HCT116 (cell line): ENCODE measurements around the gene ATP6AP1.

Source experiments
- POLR2A ChIP-seq: IDR thresholded peaks from 2 replicates; pipeline ENCODE4 v1.7.0; 2011; ENCODE audit warnings: borderline replicate concordance; ENCODE audit not compliant: insufficient read depth, insufficient read length; ENCODE audit errors: extremely low read depth
- SIN3A ChIP-seq: IDR thresholded peaks from 2 replicates; pipeline ENCODE4 v1.6.1; 2012; ENCODE audit warnings: low read depth
- YY1 ChIP-seq: IDR thresholded peaks from 2 replicates; pipeline ENCODE4 v1.6.1; 2011; ENCODE audit warnings: low read length, low read depth, moderate library complexity, mild to moderate bottlenecking; ENCODE audit not compliant: insufficient replicate concordance; ENCODE audit errors: extremely low read depth
- TF ChIP-seq, protein P1 (sequence below), 3 experiments: fragments of 200-600 bp in 1 of 3; sonication (generic) in 1 of 3; IDR thresholded peaks in 2 of 3; conservative IDR thresholded peaks in 1 of 3; 2 replicates each; pipeline ENCODE4 v1.5.1; 2012 to 2017; ENCODE audit warnings: low read depth in 2 of 3, low read length in 2 of 3, antibody characterized with exemption in 1 of 3, borderline replicate concordance in 1 of 3, control low read depth in 1 of 3, mild to moderate bottlenecking in 1 of 3, mixed read lengths in 1 of 3, mixed run types in 1 of 3, moderate library complexity in 1 of 3; ENCODE audit not compliant: insufficient read depth in 1 of 3

DNA sequence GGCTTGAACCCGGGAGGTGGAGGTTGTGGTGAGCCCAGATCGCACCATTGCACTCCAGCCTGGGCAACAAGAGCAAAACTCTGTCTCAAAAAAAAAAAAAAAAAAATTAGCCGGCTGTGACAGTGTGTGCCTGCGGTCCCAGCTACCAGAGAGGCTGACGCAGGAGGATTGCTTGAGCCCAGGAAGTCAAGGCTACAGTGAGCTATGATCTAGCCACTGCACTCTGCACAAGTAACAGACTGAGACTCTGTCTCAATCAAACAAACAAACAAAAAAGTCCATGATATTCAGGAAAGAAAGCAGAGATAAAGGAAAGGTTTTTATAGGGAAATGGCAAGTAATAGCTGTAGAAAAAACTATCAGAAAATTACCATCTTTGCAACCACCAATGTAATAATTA lies 52.7 kb downstream of the ATP6AP1 start:
- TF ChIP-seq YY1, result no peak
- TF ChIP-seq SIN3A, result no peak
- TF ChIP-seq POLR2A, result no peak
- TF ChIP-seq, protein P1, sequence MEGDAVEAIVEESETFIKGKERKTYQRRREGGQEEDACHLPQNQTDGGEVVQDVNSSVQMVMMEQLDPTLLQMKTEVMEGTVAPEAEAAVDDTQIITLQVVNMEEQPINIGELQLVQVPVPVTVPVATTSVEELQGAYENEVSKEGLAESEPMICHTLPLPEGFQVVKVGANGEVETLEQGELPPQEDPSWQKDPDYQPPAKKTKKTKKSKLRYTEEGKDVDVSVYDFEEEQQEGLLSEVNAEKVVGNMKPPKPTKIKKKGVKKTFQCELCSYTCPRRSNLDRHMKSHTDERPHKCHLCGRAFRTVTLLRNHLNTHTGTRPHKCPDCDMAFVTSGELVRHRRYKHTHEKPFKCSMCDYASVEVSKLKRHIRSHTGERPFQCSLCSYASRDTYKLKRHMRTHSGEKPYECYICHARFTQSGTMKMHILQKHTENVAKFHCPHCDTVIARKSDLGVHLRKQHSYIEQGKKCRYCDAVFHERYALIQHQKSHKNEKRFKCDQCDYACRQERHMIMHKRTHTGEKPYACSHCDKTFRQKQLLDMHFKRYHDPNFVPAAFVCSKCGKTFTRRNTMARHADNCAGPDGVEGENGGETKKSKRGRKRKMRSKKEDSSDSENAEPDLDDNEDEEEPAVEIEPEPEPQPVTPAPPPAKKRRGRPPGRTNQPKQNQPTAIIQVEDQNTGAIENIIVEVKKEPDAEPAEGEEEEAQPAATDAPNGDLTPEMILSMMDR (IDR thresholded peaks at IDR 0.05 in 2 of 3, conservative IDR thresholded peaks at IDR 0.05 in 1 of 3; ENCODE audit: borderline replicate concordance in 1 of 3, insufficient read depth in 1 of 3, low read depth in 2 of 3, low read length in 2 of 3), result no peak
